Measurements from ENCODE around the gene FES.

DNA sequence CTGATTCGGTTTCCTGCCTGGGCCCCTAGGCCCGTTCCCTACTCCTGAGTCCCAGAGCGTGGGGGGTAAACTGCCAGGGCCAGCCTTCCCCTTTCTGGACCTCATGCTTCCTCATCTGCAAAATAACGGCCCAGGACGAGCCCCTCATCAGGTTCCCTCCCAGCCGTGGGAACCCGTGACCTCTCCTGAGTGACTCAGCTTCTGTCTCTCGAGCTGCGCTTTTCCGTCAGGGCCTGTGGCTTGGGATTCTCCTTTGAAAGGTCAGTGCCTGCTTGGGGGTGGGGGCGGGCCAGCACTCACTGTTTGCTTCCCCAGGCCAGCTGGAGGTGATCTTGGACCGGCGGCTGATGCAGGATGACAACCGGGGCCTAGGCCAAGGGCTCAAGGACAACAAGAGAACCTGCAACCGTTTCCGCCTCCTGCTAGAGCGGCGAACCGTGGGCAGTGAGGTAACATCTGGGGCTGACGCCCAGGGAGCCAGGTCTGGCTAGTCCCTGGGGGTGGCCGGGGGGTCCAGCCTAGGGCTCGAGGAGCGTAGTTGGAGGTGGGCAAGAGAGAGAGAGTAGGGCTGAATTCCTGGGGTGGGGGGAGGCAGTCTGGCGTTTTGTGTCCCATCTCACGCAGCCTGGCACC lies 31.6 kb downstream of the FES start:
- TF ChIP-seq POLR2A (IDR thresholded peaks at IDR 0.05): no peak
- TF ChIP-seq, protein P1, sequence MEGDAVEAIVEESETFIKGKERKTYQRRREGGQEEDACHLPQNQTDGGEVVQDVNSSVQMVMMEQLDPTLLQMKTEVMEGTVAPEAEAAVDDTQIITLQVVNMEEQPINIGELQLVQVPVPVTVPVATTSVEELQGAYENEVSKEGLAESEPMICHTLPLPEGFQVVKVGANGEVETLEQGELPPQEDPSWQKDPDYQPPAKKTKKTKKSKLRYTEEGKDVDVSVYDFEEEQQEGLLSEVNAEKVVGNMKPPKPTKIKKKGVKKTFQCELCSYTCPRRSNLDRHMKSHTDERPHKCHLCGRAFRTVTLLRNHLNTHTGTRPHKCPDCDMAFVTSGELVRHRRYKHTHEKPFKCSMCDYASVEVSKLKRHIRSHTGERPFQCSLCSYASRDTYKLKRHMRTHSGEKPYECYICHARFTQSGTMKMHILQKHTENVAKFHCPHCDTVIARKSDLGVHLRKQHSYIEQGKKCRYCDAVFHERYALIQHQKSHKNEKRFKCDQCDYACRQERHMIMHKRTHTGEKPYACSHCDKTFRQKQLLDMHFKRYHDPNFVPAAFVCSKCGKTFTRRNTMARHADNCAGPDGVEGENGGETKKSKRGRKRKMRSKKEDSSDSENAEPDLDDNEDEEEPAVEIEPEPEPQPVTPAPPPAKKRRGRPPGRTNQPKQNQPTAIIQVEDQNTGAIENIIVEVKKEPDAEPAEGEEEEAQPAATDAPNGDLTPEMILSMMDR (IDR thresholded peaks at IDR 0.05): no peak
